Measurements from ENCODE around the gene NFS1.

Gene NFS1

GRCh38 chr20:35661908-35662307, 37.2 kb downstream of the NFS1 start:
- DNase-seq = no peak
- Histone ChIP-seq H3K9me3 (no peaks in the 10 kb centered on the region), H3K4me1 (peaks cover 0 to 67% (median 31%) of the 10 kb centered on the region in 4 donors), H3K27ac (peak overlapping the region; percentile 42 to 93), H3K27me3 (no peaks in the 10 kb centered on the region), H3K36me3 (no peaks in the 10 kb centered on the region), H3K4me3 (peak overlapping the region; percentile 67 to 87)
- intact Hi-C loops (cut with DNase I; ENCODE audit: low total_unique reads) = loop anchor here (2.0 to 5.0 kb wide), 2 partner anchors 45 to 225 kb away; partner anchors contain the start of gene SPAG4
- TF ChIP-seq, protein P1, sequence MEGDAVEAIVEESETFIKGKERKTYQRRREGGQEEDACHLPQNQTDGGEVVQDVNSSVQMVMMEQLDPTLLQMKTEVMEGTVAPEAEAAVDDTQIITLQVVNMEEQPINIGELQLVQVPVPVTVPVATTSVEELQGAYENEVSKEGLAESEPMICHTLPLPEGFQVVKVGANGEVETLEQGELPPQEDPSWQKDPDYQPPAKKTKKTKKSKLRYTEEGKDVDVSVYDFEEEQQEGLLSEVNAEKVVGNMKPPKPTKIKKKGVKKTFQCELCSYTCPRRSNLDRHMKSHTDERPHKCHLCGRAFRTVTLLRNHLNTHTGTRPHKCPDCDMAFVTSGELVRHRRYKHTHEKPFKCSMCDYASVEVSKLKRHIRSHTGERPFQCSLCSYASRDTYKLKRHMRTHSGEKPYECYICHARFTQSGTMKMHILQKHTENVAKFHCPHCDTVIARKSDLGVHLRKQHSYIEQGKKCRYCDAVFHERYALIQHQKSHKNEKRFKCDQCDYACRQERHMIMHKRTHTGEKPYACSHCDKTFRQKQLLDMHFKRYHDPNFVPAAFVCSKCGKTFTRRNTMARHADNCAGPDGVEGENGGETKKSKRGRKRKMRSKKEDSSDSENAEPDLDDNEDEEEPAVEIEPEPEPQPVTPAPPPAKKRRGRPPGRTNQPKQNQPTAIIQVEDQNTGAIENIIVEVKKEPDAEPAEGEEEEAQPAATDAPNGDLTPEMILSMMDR (IDR thresholded peaks at IDR 0.05) = no peak

GRCh38 chr20:35661053-35661452, 38.1 kb downstream of the NFS1 start:
- Histone ChIP-seq H3K4me3 (peak overlapping the region in 1 of 2 donors; percentile 87), H3K9me3 (no peaks in the 10 kb centered on the region), H3K27ac (peak overlapping the region; percentile 42 to 93), H3K4me1 (peaks cover 0 to 75% (median 31%) of the 10 kb centered on the region in 4 donors), H3K36me3 (no peaks in the 10 kb centered on the region), H3K27me3 (no peaks in the 10 kb centered on the region)
- DNase-seq = no peak
- intact Hi-C loops (cut with DNase I; ENCODE audit: low total_unique reads) = loop anchor here (5.0 kb wide), 1 partner anchor 44 kb away; the partner anchor contains the start of gene SPAG4
- TF ChIP-seq, protein P1 (IDR thresholded peaks at IDR 0.05) = no peak

DNA sequence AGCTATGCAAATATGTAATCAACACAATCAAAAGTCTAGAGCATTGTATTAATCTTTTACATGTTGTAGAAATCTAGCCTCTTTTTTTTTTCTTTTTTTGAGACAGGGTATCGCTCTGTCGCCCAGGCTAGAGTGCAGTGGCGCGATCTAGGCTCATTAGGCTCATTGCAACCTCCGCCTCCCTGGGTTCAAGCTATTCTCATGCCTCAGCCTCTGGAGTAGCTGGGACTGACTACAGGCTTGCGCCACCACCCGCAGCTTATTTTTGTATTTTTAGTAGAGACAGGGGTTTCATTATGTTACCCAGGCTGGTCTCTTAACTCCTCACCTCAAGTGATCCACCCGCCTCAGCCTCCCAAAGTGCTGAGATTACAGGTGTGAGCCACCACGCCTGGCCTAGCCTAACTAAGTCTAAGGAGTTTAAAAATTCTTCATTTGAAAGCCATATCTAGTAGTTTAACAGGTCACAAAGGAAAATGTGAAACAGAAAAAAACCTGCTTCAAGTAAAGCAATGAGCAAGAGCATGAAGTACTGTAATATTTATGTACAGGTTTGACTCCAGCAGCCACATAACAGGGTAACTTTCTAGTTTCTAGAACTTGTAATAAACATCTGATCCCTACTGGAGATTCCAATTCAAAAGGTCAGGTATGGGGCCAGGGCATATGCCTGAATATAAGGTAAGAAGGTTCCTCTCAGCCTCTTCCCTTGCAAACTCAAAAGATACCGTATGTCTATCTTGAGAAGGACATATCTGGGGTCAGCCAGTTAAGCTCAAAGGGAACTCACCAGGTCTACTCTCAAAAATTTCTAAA, 38.8 kb downstream of the NFS1 start:
- no peak for DNase-seq
- peak overlapping the region; percentile 42 to 93 for H3K27ac ChIP-seq
- H3K4me1 ChIP-seq = peaks cover 0 to 76% (median 31%) of the 10 kb centered on the region in 4 donors
- no peaks in the 10 kb centered on the region for H3K36me3 ChIP-seq
- TF ChIP-seq, protein P1 (IDR thresholded peaks at IDR 0.05) = no peak
- H3K27me3 ChIP-seq = no peaks in the 10 kb centered on the region
- H3K9me3 ChIP-seq = no peaks in the 10 kb centered on the region
- H3K4me3 ChIP-seq = no peak overlapping the region
- intact Hi-C loops (cut with DNase I; ENCODE audit: low total_unique reads) = loop anchor here (5.0 kb wide), 1 partner anchor 43 kb away; the partner anchor contains the start of gene SPAG4

GRCh38 chr20:35657271-35657670, 41.9 kb downstream of the NFS1 start:
- H3K27me3 ChIP-seq = no peaks in the 10 kb centered on the region
- no peak overlapping the region for H3K27ac ChIP-seq
- peaks cover 0 to 67% (median 33%) of the 10 kb centered on the region in 4 donors for H3K4me1 ChIP-seq
- no peak for DNase-seq
- intact Hi-C loops (cut with DNase I; ENCODE audit: low total_unique reads) = no loop called here
- H3K4me3 ChIP-seq = no peak overlapping the region
- TF ChIP-seq, protein P1 (IDR thresholded peaks at IDR 0.05) = no peak
- H3K9me3 ChIP-seq = no peaks in the 10 kb centered on the region
- peaks cover 16 to 29% (median 27%) of the 10 kb centered on the region in 3 donors for H3K36me3 ChIP-seq

DNA sequence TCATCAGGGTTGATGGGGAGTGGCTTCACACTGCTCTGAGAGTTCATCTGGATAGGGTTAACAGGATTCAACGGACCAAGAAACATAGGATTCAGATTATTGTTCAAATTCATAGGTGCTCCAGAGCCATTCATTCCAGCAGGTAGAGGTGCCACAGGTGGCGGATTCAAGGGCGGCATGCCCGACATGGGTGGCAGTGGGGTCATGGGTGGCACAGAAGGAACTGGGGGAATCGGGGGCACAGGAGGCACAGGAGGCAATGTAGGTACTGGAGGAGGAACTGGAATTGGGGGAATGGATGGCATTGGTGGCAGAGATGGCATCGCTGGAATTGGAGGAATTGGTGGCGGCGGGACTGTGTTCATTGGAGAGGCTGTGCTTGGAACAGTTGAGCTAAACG, 44.7 kb downstream of the NFS1 start:
- TF ChIP-seq, protein P1 (IDR thresholded peaks at IDR 0.05) = no peak
- H3K27me3 ChIP-seq = no peaks in the 10 kb centered on the region
- no peaks in the 10 kb centered on the region for H3K9me3 ChIP-seq

More for the DNA sequence above, 44.7 kb downstream of the NFS1 start:
- Histone ChIP-seq H3K36me3 (peaks cover 16 to 29% (median 27%) of the 10 kb centered on the region in 3 donors), H3K27ac (no peak overlapping the region), H3K4me3 (no peak overlapping the region), H3K4me1 (peaks cover 0 to 56% (median 17%) of the 10 kb centered on the region in 4 donors)
- DNase-seq = no peak
- intact Hi-C loops (cut with DNase I; ENCODE audit: low total_unique reads) = no loop called here

All from tibial artery (tissue), 4 donors.